Spleen (tissue), 7 donors: Measurements from ENCODE around the gene PSRC1.

Source experiments
- CTCF ChIP-seq, 11 experiments: fragments of 200-600 bp in 7 of 11; fragments of 450-650 bp in 4 of 11; sonication (generic) in 4 of 11; IDR thresholded peaks in 8 of 11; conservative IDR thresholded peaks in 3 of 11; 1 replicate in 7 of 11; 2 replicates in 4 of 11; pipeline versions ENCODE4 v1.4.0 to v1.8.0; 2016 to 2021; ENCODE audit warnings: antibody characterized with exemption in 11 of 11, inconsistent platforms in 4 of 11, mild to moderate bottlenecking in 1 of 11
- POLR2A ChIP-seq, 3 donors: fragments of 450-650 bp; IDR thresholded peaks; one replicate each; pipeline ENCODE4 v1.5.1; 2017; ENCODE audit warnings: antibody characterized with exemption in 3 of 3, mild to moderate bottlenecking in 1 of 3
- POLR2AphosphoS5 ChIP-seq, 3 donors: sonication (generic); formaldehyde crosslinking; IDR thresholded peaks; one replicate each; pipeline ENCODE4 v1.5.1; 2017; ENCODE audit warnings: antibody characterized with exemption in 3 of 3
- donor health status: DM: no; HTN: no; CAD: no; lungs with moderate emphysema.
- donor health status: DM: no; HTN: no; CAD: no.
- donor health status: DM: no; HTN: no; CAD: no.

DNA sequence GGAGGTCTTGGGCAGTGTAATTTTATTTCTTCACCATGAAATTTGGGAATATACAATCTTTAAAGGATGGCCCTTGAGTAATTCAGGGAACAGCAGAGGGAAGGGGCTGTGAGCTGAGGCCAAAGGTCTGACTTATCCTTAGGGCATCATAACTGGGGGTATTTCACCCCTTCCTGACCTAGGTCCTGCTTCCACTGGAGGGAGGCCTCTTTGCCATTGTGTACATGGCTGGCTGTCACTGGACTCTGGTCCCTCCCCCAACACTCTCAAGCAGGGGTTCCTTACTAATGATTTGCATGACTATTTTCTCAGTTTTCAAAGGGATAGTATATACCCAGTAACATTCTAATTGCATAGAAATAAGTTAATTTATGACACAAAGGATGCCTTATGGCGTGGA is 7.2 kb upstream of the PSRC1 start:
- TF ChIP-seq POLR2AphosphoS5 (IDR thresholded peaks at IDR 0.05) (no peak), CTCF (IDR thresholded peaks at IDR 0.05 in 8 of 11, conservative IDR thresholded peaks at IDR 0.05 in 3 of 11) (no peak), POLR2A (IDR thresholded peaks at IDR 0.05) (no peak)
